ENCODE measurements around the gene CALCOCO1. TPM values are rescaled to one million over a fixed set of nuclear protein-coding genes. Genes with fewer than 3 reads are reported as not detected.
"Not testable (repeated sequence)": the region's sequence is repeated elsewhere in the genome, so short reads cannot be mapped to it uniquely, and the experiment has no call there.

CALCOCO1 gene
- total RNA-seq, 2 experiments from 2014 or later = 39.0 to 40.0 TPM

GRCh38 chr12:53699678-53700025, 27.6 kb downstream of the CALCOCO1 start:
- no peaks in the 10 kb centered on the region for H3K9me3 Mint-ChIP-seq (ENCODE audit: low read depth)
- CTCF ChIA-PET = interaction anchor here (0.6 to 10.5 kb wide), 9 partner anchors 9 to 157 kb away, joined by 3 to 176 read pairs (median 4); partner anchors contain the start of gene ATP5MC2
- ATAC-seq (no peak), DNase-seq (no peak)
- no peaks in the 10 kb centered on the region for H3K36me3 Mint-ChIP-seq
- H3K27me3 Mint-ChIP-seq = peaks cover 96% of the 10 kb centered on the region
- peaks cover 21% of the 10 kb centered on the region for H3K4me1 Mint-ChIP-seq
- H3K27ac Mint-ChIP-seq = no peak overlapping the region
- H3K4me3 Mint-ChIP-seq = no peak overlapping the region

- Mint-ChIP-seq H3K4me3 (no peak overlapping the region), H3K36me3 (no peaks in the 10 kb centered on the region), H3K27ac (no peak overlapping the region), H3K4me1 (peaks cover 26% of the 10 kb centered on the region), H3K9me3 (ENCODE audit: low read depth) (no peaks in the 10 kb centered on the region), H3K27me3 (peaks cover 96% of the 10 kb centered on the region)
- DNase-seq (no peak), ATAC-seq (no peak)
- CTCF ChIA-PET = interaction anchor here (0.7 to 10.5 kb wide), 9 partner anchors 13 to 156 kb away, joined by 3 to 176 read pairs (median 4); partner anchors contain the start of gene ATP5MC2
Observed at GRCh38 chr12:53698948-53699677, 28.1 kb downstream of the CALCOCO1 start.

GRCh38 chr12:53696655-53697331, 30.5 kb downstream of the CALCOCO1 start:
- Mint-ChIP-seq H3K9me3 (ENCODE audit: low read depth) (no peaks in the 10 kb centered on the region), H3K4me3 (no peak overlapping the region), H3K27me3 (peaks cover 80% of the 10 kb centered on the region), H3K4me1 (peaks cover 26% of the 10 kb centered on the region), H3K27ac (no peak overlapping the region), H3K36me3 (no peaks in the 10 kb centered on the region)
- CTCF ChIA-PET = interaction anchor here (0.8 to 10.5 kb wide), 4 partner anchors 21 to 72 kb away, joined by 3 to 176 read pairs (median 3); partner anchors contain the start of gene ATP5MC2
- ATAC-seq = no peak
- no peak for DNase-seq

- H3K27me3 Mint-ChIP-seq = peaks cover 78% of the 10 kb centered on the region
- H3K9me3 Mint-ChIP-seq (ENCODE audit: low read depth) = no peaks in the 10 kb centered on the region
- H3K4me3 Mint-ChIP-seq = no peak overlapping the region
- no peak overlapping the region for H3K27ac Mint-ChIP-seq
- CTCF ChIA-PET = interaction anchor here (0.8 to 10.5 kb wide), 4 partner anchors 21 to 72 kb away, joined by 3 to 176 read pairs (median 3); partner anchors contain the start of gene ATP5MC2
- no peaks in the 10 kb centered on the region for H3K36me3 Mint-ChIP-seq
- DNase-seq (no peak), ATAC-seq (peak; percentile 55)
- peaks cover 26% of the 10 kb centered on the region for H3K4me1 Mint-ChIP-seq
Observed at GRCh38 chr12:53696285-53696654, 31.0 kb downstream of the CALCOCO1 start.

- Mint-ChIP-seq H3K4me1 (peaks cover 26% of the 10 kb centered on the region), H3K4me3 (peak overlapping the region; percentile 34), H3K27ac (no peak overlapping the region), H3K36me3 (no peaks in the 10 kb centered on the region), H3K27me3 (peaks cover 70% of the 10 kb centered on the region), H3K9me3 (ENCODE audit: low read depth) (no peaks in the 10 kb centered on the region)
- CTCF ChIA-PET = interaction anchor here (0.7 to 10.5 kb wide), 6 partner anchors 8 to 447 kb away, joined by 3 to 176 read pairs (median 4); partner anchors contain the start of gene ATP5MC2
- peak; percentile 65 for ATAC-seq
- DNase-seq = no peak
Observed at GRCh38 chr12:53695152-53696145, 31.8 kb downstream of the CALCOCO1 start.

- Mint-ChIP-seq H3K27me3 (peaks cover 67% of the 10 kb centered on the region), H3K27ac (no peak overlapping the region)
Observed at GRCh38 chr12:53694756-53695151, 32.5 kb downstream of the CALCOCO1 start.

GRCh38 chr12:53688134-53688533, 39.1 kb downstream of the CALCOCO1 start:
- Mint-ChIP-seq H3K4me3 (no peak overlapping the region), H3K27ac (no peak overlapping the region), H3K27me3 (peaks cover 25% of the 10 kb centered on the region), H3K36me3 (no peaks in the 10 kb centered on the region), H3K9me3 (ENCODE audit: low read depth) (no peaks in the 10 kb centered on the region), H3K4me1 (no peaks in the 10 kb centered on the region)
- no peak for ATAC-seq
- CTCF ChIA-PET = interaction anchor here (1.2 to 1.7 kb wide), 3 partner anchors 12 to 58 kb away, joined by 3 to 5 read pairs (median 4); partner anchors contain the start of gene ATP5MC2
- DNase-seq = no peak

More at GRCh38 chr12:53694756-53695151, 32.5 kb downstream of the CALCOCO1 start:
- DNase-seq (no peak), ATAC-seq (no peak)
- CTCF ChIA-PET = interaction anchor here (0.5 to 10.5 kb wide), 6 partner anchors 9 to 458 kb away, joined by 3 to 176 read pairs (median 4); partner anchors contain the start of gene ATP5MC2
- H3K4me3 Mint-ChIP-seq = no peak overlapping the region
- H3K9me3 Mint-ChIP-seq (ENCODE audit: low read depth) = no peaks in the 10 kb centered on the region
- peaks cover 26% of the 10 kb centered on the region for H3K4me1 Mint-ChIP-seq
- H3K36me3 Mint-ChIP-seq = no peaks in the 10 kb centered on the region

- CTCF ChIA-PET = interaction anchor here (1.2 to 2.9 kb wide), 4 partner anchors 10 to 143 kb away, joined by 4 to 21 read pairs (median 6); partner anchors contain the start of gene ATP5MC2
- no peak overlapping the region for H3K27ac Mint-ChIP-seq
Observed at GRCh38 chr12:53686436-53686835, 40.8 kb downstream of the CALCOCO1 start.

GRCh38 chr12:53684654-53685220, 42.5 kb downstream of the CALCOCO1 start:
- ATAC-seq (no peak), DNase-seq (no peak)
- Mint-ChIP-seq H3K27me3 (peaks cover 20% of the 10 kb centered on the region), H3K9me3 (ENCODE audit: low read depth) (no peaks in the 10 kb centered on the region), H3K4me3 (no peak overlapping the region), H3K36me3 (no peaks in the 10 kb centered on the region), H3K27ac (no peak overlapping the region), H3K4me1 (no peaks in the 10 kb centered on the region)
- CTCF ChIA-PET = interaction anchor here (1.6 to 2.9 kb wide), 2 partner anchors 9 to 14 kb away, joined by 4 to 21 read pairs; partner anchors contain the start of gene ATP5MC2

More at GRCh38 chr12:53686436-53686835, 40.8 kb downstream of the CALCOCO1 start:
- H3K36me3 Mint-ChIP-seq = no peaks in the 10 kb centered on the region
- H3K4me1 Mint-ChIP-seq = no peaks in the 10 kb centered on the region
- peaks cover 23% of the 10 kb centered on the region for H3K27me3 Mint-ChIP-seq
- no peak for DNase-seq
- no peaks in the 10 kb centered on the region for H3K9me3 Mint-ChIP-seq (ENCODE audit: low read depth)
- ATAC-seq = no peak
- H3K4me3 Mint-ChIP-seq = no peak overlapping the region

- H3K4me3 Mint-ChIP-seq = no peak overlapping the region
- CTCF ChIA-PET = interaction anchor here (1.0 kb wide), 1 partner anchor 141 kb away, joined by 4 read pairs; no protein-coding TSS in a partner anchor
- ATAC-seq (no peak), DNase-seq (no peak)
- H3K27ac Mint-ChIP-seq = no peak overlapping the region
- H3K27me3 Mint-ChIP-seq = peaks cover 24% of the 10 kb centered on the region
- H3K9me3 Mint-ChIP-seq (ENCODE audit: low read depth) = no peaks in the 10 kb centered on the region
- no peaks in the 10 kb centered on the region for H3K4me1 Mint-ChIP-seq
- H3K36me3 Mint-ChIP-seq = no peaks in the 10 kb centered on the region
Observed at GRCh38 chr12:53683983-53684382, 43.3 kb downstream of the CALCOCO1 start.

- Mint-ChIP-seq H3K9me3 (ENCODE audit: low read depth) (no peaks in the 10 kb centered on the region), H3K4me1 (no peaks in the 10 kb centered on the region), H3K36me3 (no peaks in the 10 kb centered on the region), H3K4me3 (no peak overlapping the region), H3K27ac (no peak overlapping the region), H3K27me3 (peaks cover 26% of the 10 kb centered on the region)
- DNase-seq (no peak), ATAC-seq (no peak)
- CTCF ChIA-PET = interaction anchor here (0.7 to 1.3 kb wide), 3 partner anchors 11 to 698 kb away, joined by 3 to 4 read pairs (median 3); no protein-coding TSS in a partner anchor
Observed at GRCh38 chr12:53683494-53683893, 43.8 kb downstream of the CALCOCO1 start.

- CTCF ChIA-PET = interaction anchor here (0.7 to 7.2 kb wide), 4 partner anchors 22 to 136 kb away, joined by 3 to 63 read pairs (median 4); no protein-coding TSS in a partner anchor
- not testable (repeated sequence) for H3K4me3 Mint-ChIP-seq; H3K9me3 Mint-ChIP-seq (ENCODE audit: low read depth); H3K36me3 Mint-ChIP-seq; ATAC-seq; DNase-seq; H3K27ac Mint-ChIP-seq
- H3K27me3 Mint-ChIP-seq = peaks cover 31% of the 10 kb centered on the region
- peaks cover 11% of the 10 kb centered on the region for H3K4me1 Mint-ChIP-seq
Observed at GRCh38 chr12:53680061-53680460, 47.2 kb downstream of the CALCOCO1 start.

Measured in activated CD8-positive, alpha-beta memory T cell treated with anti-CD3 and anti-CD28 coated beads, Interleukin-2, amount 10 ng/mL, durations not matched to agents 7 days and 5 days (primary cell).